Measurements from ENCODE around the gene AOC1.

AOC1 gene

GRCh38 chr7:150820578-150821198 lies 31.6 kb upstream of the AOC1 start:
- TF ChIP-seq SIN3A (IDR thresholded peaks at IDR 0.05; ENCODE audit: borderline replicate concordance, insufficient read depth, low read length), result no peak
- no peak for TF ChIP-seq TAF1 (IDR thresholded peaks at IDR 0.05; ENCODE audit: borderline replicate concordance, insufficient read depth, low read length)
- no peak for TF ChIP-seq POLR2AphosphoS5 (IDR thresholded peaks at IDR 0.05; ENCODE audit: low read depth, low read length)
- TF ChIP-seq, protein P1, sequence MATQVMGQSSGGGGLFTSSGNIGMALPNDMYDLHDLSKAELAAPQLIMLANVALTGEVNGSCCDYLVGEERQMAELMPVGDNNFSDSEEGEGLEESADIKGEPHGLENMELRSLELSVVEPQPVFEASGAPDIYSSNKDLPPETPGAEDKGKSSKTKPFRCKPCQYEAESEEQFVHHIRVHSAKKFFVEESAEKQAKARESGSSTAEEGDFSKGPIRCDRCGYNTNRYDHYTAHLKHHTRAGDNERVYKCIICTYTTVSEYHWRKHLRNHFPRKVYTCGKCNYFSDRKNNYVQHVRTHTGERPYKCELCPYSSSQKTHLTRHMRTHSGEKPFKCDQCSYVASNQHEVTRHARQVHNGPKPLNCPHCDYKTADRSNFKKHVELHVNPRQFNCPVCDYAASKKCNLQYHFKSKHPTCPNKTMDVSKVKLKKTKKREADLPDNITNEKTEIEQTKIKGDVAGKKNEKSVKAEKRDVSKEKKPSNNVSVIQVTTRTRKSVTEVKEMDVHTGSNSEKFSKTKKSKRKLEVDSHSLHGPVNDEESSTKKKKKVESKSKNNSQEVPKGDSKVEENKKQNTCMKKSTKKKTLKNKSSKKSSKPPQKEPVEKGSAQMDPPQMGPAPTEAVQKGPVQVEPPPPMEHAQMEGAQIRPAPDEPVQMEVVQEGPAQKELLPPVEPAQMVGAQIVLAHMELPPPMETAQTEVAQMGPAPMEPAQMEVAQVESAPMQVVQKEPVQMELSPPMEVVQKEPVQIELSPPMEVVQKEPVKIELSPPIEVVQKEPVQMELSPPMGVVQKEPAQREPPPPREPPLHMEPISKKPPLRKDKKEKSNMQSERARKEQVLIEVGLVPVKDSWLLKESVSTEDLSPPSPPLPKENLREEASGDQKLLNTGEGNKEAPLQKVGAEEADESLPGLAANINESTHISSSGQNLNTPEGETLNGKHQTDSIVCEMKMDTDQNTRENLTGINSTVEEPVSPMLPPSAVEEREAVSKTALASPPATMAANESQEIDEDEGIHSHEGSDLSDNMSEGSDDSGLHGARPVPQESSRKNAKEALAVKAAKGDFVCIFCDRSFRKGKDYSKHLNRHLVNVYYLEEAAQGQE (IDR thresholded peaks at IDR 0.05; ENCODE audit: insufficient read depth in 1 of 2, low read depth in 2 of 2, low read length in 2 of 2), result no peak
- no peak for TF ChIP-seq FOXP2 (optimal IDR thresholded peaks at IDR 0.05; ENCODE audit: borderline replicate concordance, extremely low read depth, extremely low read length, insufficient read depth)

GRCh38 chr7:150823043-150823442 lies 29.3 kb upstream of the AOC1 start:
- TF ChIP-seq FOXP2 (optimal IDR thresholded peaks at IDR 0.05; ENCODE audit: borderline replicate concordance, extremely low read depth, extremely low read length, insufficient read depth) (no peak), POLR2AphosphoS5 (IDR thresholded peaks at IDR 0.05; ENCODE audit: low read depth, low read length) (no peak), SIN3A (IDR thresholded peaks at IDR 0.05; ENCODE audit: borderline replicate concordance, insufficient read depth, low read length) (no peak), TAF1 (IDR thresholded peaks at IDR 0.05; ENCODE audit: borderline replicate concordance, insufficient read depth, low read length) (no peak)
- TF ChIP-seq, protein P1 (IDR thresholded peaks at IDR 0.05; ENCODE audit: insufficient read depth in 1 of 2, low read depth in 2 of 2, low read length in 2 of 2), result no peak

DNA sequence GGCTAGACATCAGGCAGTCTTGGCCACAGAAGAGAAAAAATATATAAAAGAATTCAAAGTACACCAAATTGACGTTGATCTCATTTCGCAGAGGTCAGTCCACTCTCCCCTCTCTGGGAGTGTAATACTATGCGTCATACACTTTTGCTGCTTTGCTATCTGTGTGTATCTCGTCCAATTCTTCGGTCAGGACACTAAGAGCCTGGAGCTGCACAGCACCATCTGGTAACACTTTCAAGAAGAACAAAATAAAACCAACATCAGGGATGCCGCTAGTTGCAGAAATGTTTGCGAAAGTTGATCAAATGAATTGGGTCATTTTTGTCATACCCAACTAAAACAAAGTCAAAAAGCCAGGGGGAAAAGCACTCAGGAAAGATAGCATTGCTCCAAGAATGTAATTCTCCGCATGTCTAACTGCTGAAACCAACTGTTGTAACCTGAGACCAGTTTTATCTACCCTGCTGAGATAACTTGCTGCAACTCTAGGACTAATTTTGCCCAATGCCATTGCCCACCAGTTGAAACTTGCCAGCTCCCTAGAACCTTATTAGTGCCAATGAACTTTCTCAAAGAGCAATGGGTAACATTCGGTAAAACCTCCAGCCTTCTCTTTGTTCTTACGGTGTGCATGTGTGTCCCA lies 28.7 kb upstream of the AOC1 start:
- TF ChIP-seq POLR2AphosphoS5 (IDR thresholded peaks at IDR 0.05; ENCODE audit: low read depth, low read length), result no peak
- TF ChIP-seq, protein P1 (IDR thresholded peaks at IDR 0.05; ENCODE audit: insufficient read depth in 1 of 2, low read depth in 2 of 2, low read length in 2 of 2), result no peak
- TF ChIP-seq SIN3A (IDR thresholded peaks at IDR 0.05; ENCODE audit: borderline replicate concordance, insufficient read depth, low read length), result no peak
- TF ChIP-seq TAF1 (IDR thresholded peaks at IDR 0.05; ENCODE audit: borderline replicate concordance, insufficient read depth, low read length), result no peak
- TF ChIP-seq FOXP2 (optimal IDR thresholded peaks at IDR 0.05; ENCODE audit: borderline replicate concordance, extremely low read depth, extremely low read length, insufficient read depth), result no peak

GRCh38 chr7:150824379-150825177 lies 27.7 kb upstream of the AOC1 start:
- no peak for TF ChIP-seq FOXP2 (optimal IDR thresholded peaks at IDR 0.05; ENCODE audit: borderline replicate concordance, extremely low read depth, extremely low read length, insufficient read depth)
- TF ChIP-seq, protein P1 (IDR thresholded peaks at IDR 0.05; ENCODE audit: insufficient read depth in 1 of 2, low read depth in 2 of 2, low read length in 2 of 2), result no peak
- no peak for TF ChIP-seq TAF1 (IDR thresholded peaks at IDR 0.05; ENCODE audit: borderline replicate concordance, insufficient read depth, low read length)
- no peak for TF ChIP-seq POLR2AphosphoS5 (IDR thresholded peaks at IDR 0.05; ENCODE audit: low read depth, low read length)
- no peak for TF ChIP-seq SIN3A (IDR thresholded peaks at IDR 0.05; ENCODE audit: borderline replicate concordance, insufficient read depth, low read length)
